Progenitor cell of endocrine pancreas (in vitro differentiated cells): Measurements from ENCODE around the gene OR2V1. TPM values are rescaled to one million over a fixed set of nuclear protein-coding genes. Genes with fewer than 3 reads are reported as not detected.
"Not testable (repeated sequence)": the region's sequence is repeated elsewhere in the genome, so short reads cannot be mapped to it uniquely, and the experiment has no call there.

Experiments used
- DNase-seq: peaks from one replicate; pipeline ENCODE4 v3.0.0; 2021; ENCODE audit warnings: low spot score; ENCODE audit not compliant: unreplicated experiment
- H3K27ac Mint-ChIP-seq: 2 replicates; pipeline ENCODE4 v1.8.0; 2021; ENCODE audit warnings: mild to moderate bottlenecking, moderate library complexity, mixed read lengths
- H3K27me3 Mint-ChIP-seq: 2 replicates; pipeline ENCODE4 v1.8.0; 2021; ENCODE audit warnings: mixed read lengths
- H3K36me3 Mint-ChIP-seq: 2 replicates; pipeline ENCODE4 v1.8.0; 2022; ENCODE audit warnings: mixed read lengths; ENCODE audit not compliant: insufficient read depth
- H3K4me1 Mint-ChIP-seq: 2 replicates; pipeline ENCODE4 v1.8.0; 2021; ENCODE audit warnings: low read depth, mixed read lengths
- H3K4me3 Mint-ChIP-seq: 2 replicates; pipeline ENCODE4 v1.8.0; 2021; ENCODE audit warnings: low read depth, mild to moderate bottlenecking, moderate library complexity, mixed read lengths
- H3K9me3 Mint-ChIP-seq: 2 replicates; pipeline ENCODE4 v1.8.0; 2021; ENCODE audit warnings: low read depth, mixed read lengths
- CTCF ChIP-seq: fragments of 200-600 bp; sonication (generic); IDR thresholded peaks from one replicate; pipeline ENCODE4 v1.5.0; 2021; ENCODE audit warnings: antibody characterized with exemption, mild to moderate bottlenecking; ENCODE audit not compliant: unreplicated experiment
- total RNA-seq: library from RNA; stranded (reverse); gene quantifications from 2 replicates; pipeline ENCODE4 v1.2.1, GENCODE V29; 2021

The OR2V1 gene
- total RNA-seq, 1 donor from 2014 or later, result not detected

- Mint-ChIP-seq H3K4me3 (peak overlapping the region; percentile 40), H3K27ac (no peak overlapping the region), H3K9me3 (no peaks in the 10 kb centered on the region), H3K4me1 (no peaks in the 10 kb centered on the region), H3K36me3 (no peaks in the 10 kb centered on the region), H3K27me3 (peaks cover 36% of the 10 kb centered on the region)
- DNase-seq, result no peak
- no peak for TF ChIP-seq CTCF
Observed at GRCh38 chr5:181100121-181100875, 30.7 kb downstream of the OR2V1 start.

- Mint-ChIP-seq H3K9me3 (no peaks in the 10 kb centered on the region), H3K4me1 (no peaks in the 10 kb centered on the region), H3K27me3 (peaks cover 33% of the 10 kb centered on the region), H3K27ac (no peak overlapping the region), H3K36me3 (no peaks in the 10 kb centered on the region), H3K4me3 (no peak overlapping the region)
- no peak for TF ChIP-seq CTCF
- DNase-seq, result no peak
Observed at GRCh38 chr5:181099602-181100086, 31.3 kb downstream of the OR2V1 start.

- H3K27ac Mint-ChIP-seq, result no peak overlapping the region
- peaks cover 30% of the 10 kb centered on the region for H3K27me3 Mint-ChIP-seq
- DNase-seq, result no peak
- H3K4me3 Mint-ChIP-seq, result no peak overlapping the region
- H3K9me3 Mint-ChIP-seq, result no peaks in the 10 kb centered on the region
- TF ChIP-seq CTCF, result no peak
- no peaks in the 10 kb centered on the region for H3K4me1 Mint-ChIP-seq
- H3K36me3 Mint-ChIP-seq, result no peaks in the 10 kb centered on the region
Observed at GRCh38 chr5:181098762-181099601, 32.0 kb downstream of the OR2V1 start.

GRCh38 chr5:181097759-181098491 lies 33.0 kb downstream of the OR2V1 start:
- not testable (repeated sequence) for H3K4me3 Mint-ChIP-seq, H3K27ac Mint-ChIP-seq, DNase-seq, H3K4me1 Mint-ChIP-seq, H3K36me3 Mint-ChIP-seq, H3K9me3 Mint-ChIP-seq
- peaks cover 29% of the 10 kb centered on the region for H3K27me3 Mint-ChIP-seq

- not testable (repeated sequence) for H3K27ac Mint-ChIP-seq, DNase-seq, H3K36me3 Mint-ChIP-seq, H3K4me1 Mint-ChIP-seq, H3K4me3 Mint-ChIP-seq, H3K9me3 Mint-ChIP-seq
- peaks cover 32% of the 10 kb centered on the region for H3K27me3 Mint-ChIP-seq
Observed at GRCh38 chr5:181097383-181097753, 33.6 kb downstream of the OR2V1 start.

- not testable (repeated sequence) for H3K9me3 Mint-ChIP-seq, H3K4me3 Mint-ChIP-seq, H3K36me3 Mint-ChIP-seq, H3K27ac Mint-ChIP-seq, DNase-seq, H3K4me1 Mint-ChIP-seq
- H3K27me3 Mint-ChIP-seq, result peaks cover 33% of the 10 kb centered on the region
Observed at GRCh38 chr5:181096721-181097382, 34.1 kb downstream of the OR2V1 start.

GRCh38 chr5:181095162-181095561 lies 35.8 kb downstream of the OR2V1 start:
- not testable (repeated sequence) for H3K4me3 Mint-ChIP-seq, H3K4me1 Mint-ChIP-seq, H3K36me3 Mint-ChIP-seq, H3K27ac Mint-ChIP-seq, DNase-seq, H3K9me3 Mint-ChIP-seq
- peaks cover 30% of the 10 kb centered on the region for H3K27me3 Mint-ChIP-seq
